WI38 (cell line): ENCODE data around the gene GTF2IRD1.

Source experiments
- H3K4me3 ChIP-seq: 2 replicates; pipeline ENCODE4 v1.5.1; 2011; ENCODE audit warnings: low read depth, mild to moderate bottlenecking, control low read depth, low read length
- CTCF ChIP-seq: IDR thresholded peaks from 2 replicates; pipeline ENCODE4 v1.5.1; 2012; ENCODE audit warnings: low read depth, mild to moderate bottlenecking, control low read depth, low read length

The GTF2IRD1 gene

GRCh38 chr7:74567318-74567668, 113.6 kb downstream of the GTF2IRD1 start:
- no peak for TF ChIP-seq CTCF
- H3K4me3 ChIP-seq = no peak overlapping the region

- no peak overlapping the region for H3K4me3 ChIP-seq
- no peak for TF ChIP-seq CTCF
Observed at GRCh38 chr7:74568658-74569057, 115.0 kb downstream of the GTF2IRD1 start.

- TF ChIP-seq CTCF = no peak
- no peak overlapping the region for H3K4me3 ChIP-seq
Observed at GRCh38 chr7:74569501-74570075, 115.9 kb downstream of the GTF2IRD1 start.

- no peak overlapping the region for H3K4me3 ChIP-seq
- no peak for TF ChIP-seq CTCF
Observed at GRCh38 chr7:74570533-74571156, 116.9 kb downstream of the GTF2IRD1 start.

GRCh38 chr7:74572301-74572979, 118.7 kb downstream of the GTF2IRD1 start:
- no peak overlapping the region for H3K4me3 ChIP-seq
- TF ChIP-seq CTCF = no peak

- no peak overlapping the region for H3K4me3 ChIP-seq
- no peak for TF ChIP-seq CTCF
Observed at GRCh38 chr7:74573512-74573911, 119.8 kb downstream of the GTF2IRD1 start.

GRCh38 chr7:74575083-74575784, 121.5 kb downstream of the GTF2IRD1 start:
- no peak overlapping the region for H3K4me3 ChIP-seq
- TF ChIP-seq CTCF = no peak
